B cell (primary cell): ENCODE measurements around the gene ULK4. TPM values are rescaled to one million over a fixed set of nuclear protein-coding genes. Genes with fewer than 3 reads are reported as not detected.

Experiments used
- ATAC-seq: fragments of 200-7000 bp; cut with Tn5 transposase; one replicate; pipeline ENCODE4 v1.10.0; 2021; ENCODE audit warnings: low read depth, mild to moderate bottlenecking, moderate number of reproducible peaks, moderate library complexity
- CTCF ChIA-PET: fragments of 350-600 bp; sonication (Branson Sonifier 250); formaldehyde crosslinking; loops from one replicate; lab custom pipeline; 2021; ENCODE audit warnings: antibody characterized with exemption, inconsistent platforms; lab: Charles Lee
- POLR2A ChIA-PET: fragments of 350-600 bp; sonication (Branson Sonifier 250); formaldehyde crosslinking; loops from one replicate; lab custom pipeline; 2021; ENCODE audit warnings: antibody characterized with exemption; lab: Charles Lee
- DNase-seq: peaks from one replicate; pipeline ENCODE4 v3.0.0; 2013
- H2AFZ ChIP-seq: 2 replicates; pipeline ENCODE4 v1.6.1; 2012; ENCODE audit warnings: mild to moderate bottlenecking, low read depth, low read length; ENCODE audit not compliant: insufficient read depth, poor library complexity, severe bottlenecking
- H3K27ac ChIP-seq, 2 donors: 1 replicate in 1 of 2; 2 replicates in 1 of 2; pipeline ENCODE4 v1.5.1; 2012 to 2013; ENCODE audit warnings: low read length in 2 of 2, mild to moderate bottlenecking in 2 of 2, moderate library complexity in 1 of 2
- H3K27me3 ChIP-seq, 4 experiments: fragments of 200-600 bp in 1 of 4; sonication (generic) in 1 of 4; replicated peaks in 1 of 4; 1 replicate in 2 of 4; 2 replicates in 2 of 4; pipeline versions ENCODE4 v1.6.1 to v1.7.0; 2013 to 2016; ENCODE audit warnings: low read length in 3 of 4, mild to moderate bottlenecking in 2 of 4, mixed read lengths in 1 of 4, moderate library complexity in 1 of 4; ENCODE audit not compliant: insufficient read depth in 4 of 4, control insufficient read depth in 3 of 4; ENCODE audit errors: control extremely low read depth in 1 of 4
- H3K36me3 ChIP-seq, 2 experiments: replicated peaks in 1 of 2; 1 replicate in 1 of 2; 2 replicates in 1 of 2; pipeline versions ENCODE4 v1.6.1 to v1.7.1; 2013; ENCODE audit warnings: low read length in 1 of 2; ENCODE audit not compliant: insufficient read depth in 2 of 2, control insufficient read depth in 1 of 2; ENCODE audit errors: control extremely low read depth in 1 of 2, extremely low read depth in 1 of 2
- H3K4me1 ChIP-seq, 2 donors: fragments of 200-600 bp in 1 of 2; sonication (generic) in 1 of 2; 1 replicate in 1 of 2; 2 replicates in 1 of 2; pipeline versions ENCODE4 v1.5.1 to v1.6.1; 2013 to 2017; ENCODE audit warnings: low read length in 2 of 2; ENCODE audit not compliant: control insufficient read depth in 2 of 2, insufficient read depth in 2 of 2
- H3K4me2 ChIP-seq: replicated peaks from 2 replicates; pipeline ENCODE3; 2012; ENCODE audit warnings: mild to moderate bottlenecking, low read depth, low read length; ENCODE audit not compliant: poor library complexity, severe bottlenecking
- H3K4me3 ChIP-seq, 5 experiments: fragments of 200-600 bp in 1 of 5; sonication (generic) in 1 of 5; 1 replicate in 3 of 5; 2 replicates in 2 of 5; pipeline versions ENCODE4 v1.5.1 to v1.7.0; 2011 to 2016; ENCODE audit warnings: low read length in 4 of 5, mild to moderate bottlenecking in 4 of 5, low read depth in 2 of 5, control low read depth in 1 of 5, moderate library complexity in 1 of 5; ENCODE audit not compliant: insufficient read depth in 1 of 5; ENCODE audit errors: control extremely low read depth in 1 of 5, extremely low read depth in 1 of 5
- H3K79me2 ChIP-seq: fragments of 200-600 bp; sonication (generic); one replicate; pipeline ENCODE4 v1.6.0; 2016; ENCODE audit warnings: low read length; ENCODE audit not compliant: control insufficient read depth, insufficient read depth
- H3K9ac ChIP-seq: fragments of 200-600 bp; sonication (generic); 2 replicates; pipeline ENCODE4 v1.6.1; 2017; ENCODE audit warnings: mild to moderate bottlenecking, low read length, moderate library complexity
- H3K9me3 ChIP-seq, 3 donors: one replicate each; pipeline versions ENCODE4 v1.6.1 to v1.7.1; 2013; ENCODE audit warnings: low read length in 2 of 3; ENCODE audit not compliant: control insufficient read depth in 2 of 3, insufficient read depth in 1 of 3; ENCODE audit errors: control extremely low read depth in 1 of 3
- H4K20me1 ChIP-seq: 2 replicates; pipeline ENCODE4 v1.6.0; 2012; ENCODE audit warnings: mild to moderate bottlenecking, low read length; ENCODE audit not compliant: insufficient read depth, control insufficient read depth, poor library complexity, severe bottlenecking
- H3K27ac Mint-ChIP-seq: one replicate; pipeline ENCODE4 v1.8.0; 2021; ENCODE audit warnings: mixed read lengths
- H3K27me3 Mint-ChIP-seq: one replicate; pipeline ENCODE4 v1.8.0; 2021; ENCODE audit warnings: mixed read lengths
- H3K4me1 Mint-ChIP-seq: one replicate; pipeline ENCODE4 v1.8.0; 2021; ENCODE audit warnings: mixed read lengths
- H3K4me3 Mint-ChIP-seq: one replicate; pipeline ENCODE4 v1.8.0; 2021; ENCODE audit warnings: mixed read lengths
- H3K9me3 Mint-ChIP-seq: one replicate; pipeline ENCODE4 v1.8.0; 2022; ENCODE audit warnings: mixed read lengths; ENCODE audit not compliant: insufficient read depth
- CTCF ChIP-seq: fragments of 200-600 bp; IDR thresholded peaks from one replicate; pipeline ENCODE4 v1.8.0; 2022; ENCODE audit warnings: antibody characterized with exemption, mild to moderate bottlenecking
- EZH2 ChIP-seq: IDR thresholded peaks from 2 replicates; pipeline ENCODE4 v1.6.1; 2012; ENCODE audit warnings: borderline replicate concordance, low read depth, mild to moderate bottlenecking, moderate library complexity, low read length; ENCODE audit not compliant: insufficient read depth, poor library complexity, severe bottlenecking
- WGBS: methylation state at CpG from one replicate; pipeline ENCODE4 v1.1.5; 2013; ENCODE audit warnings: missing lambda C conversion rate; ENCODE audit not compliant: insufficient coverage; 5-methylcytosine and 5-hydroxymethylcytosine counted together
- intact Hi-C: fragments of 100-400 bp; cut with micrococcal nuclease; formaldehyde crosslinking; loops from one replicate; pipeline ENCODE4 v1.10.0; 2022
- polyA plus RNA-seq: library from polyadenylated mRNA; depleted of rRNA; stranded (reverse); fragments of >200 nt; gene quantifications from 2 replicates; pipeline ENCODE4 v1.2.3, GENCODE V29; 2012
- total RNA-seq, 2 donors: library from RNA; stranded (reverse); fragments of 120-200 nt in 1 of 2; gene quantifications; 1 replicate in 1 of 2; 2 replicates in 1 of 2; pipeline versions ENCODE4 v1.2.3 to v1.2.4, GENCODE V29; 2013 to 2022

Gene ULK4
- total and polyA plus RNA-seq, 2 donors (not counting 1 experiment from before 2014, with no cell fraction given): 5.2 to 33.7 TPM

- H3K9me3 Mint-ChIP-seq: no peaks in the 10 kb centered on the region
- intact Hi-C loops: no loop called here
- ChIA-PET CTCF (no interaction called here), POLR2A (no interaction called here)
- Histone ChIP-seq H3K27me3 (no peaks in the 10 kb centered on the region), H4K20me1 (no peaks in the 10 kb centered on the region), H3K79me2 (no peaks in the 10 kb centered on the region), H3K4me2 (no peak overlapping the region), H3K9ac (no peak overlapping the region), H3K4me3 (no peak overlapping the region), H3K9me3 (no peaks in the 10 kb centered on the region), H3K36me3 (no peaks in the 10 kb centered on the region), H2AFZ (no peak overlapping the region), H3K27ac (no peak overlapping the region), H3K4me1 (no peaks in the 10 kb centered on the region)
- H3K27me3 Mint-ChIP-seq: no peaks in the 10 kb centered on the region
- no peak for DNase-seq
- no peak for ATAC-seq
- H3K4me3 Mint-ChIP-seq: no peak overlapping the region
- WGBS: no CpG with 5 or more reads among the region's 1 CpG
- no peak overlapping the region for H3K27ac Mint-ChIP-seq
- TF ChIP-seq EZH2 (no peak), CTCF (no peak)
- H3K4me1 Mint-ChIP-seq: no peaks in the 10 kb centered on the region
These were observed 668.7 kb downstream of the ULK4 start for GRCh38 chr3:41293169-41293681.

GRCh38 chr3:41290736-41291135, 671.2 kb downstream of the ULK4 start:
- ChIA-PET POLR2A (no interaction called here), CTCF (no interaction called here)
- Histone ChIP-seq H3K36me3 (no peaks in the 10 kb centered on the region), H3K4me3 (no peak overlapping the region), H4K20me1 (no peaks in the 10 kb centered on the region), H3K79me2 (no peaks in the 10 kb centered on the region), H3K27me3 (no peaks in the 10 kb centered on the region), H3K27ac (no peak overlapping the region), H3K4me2 (no peak overlapping the region), H3K9ac (no peak overlapping the region), H2AFZ (no peak overlapping the region), H3K9me3 (no peaks in the 10 kb centered on the region), H3K4me1 (no peaks in the 10 kb centered on the region)
- Mint-ChIP-seq H3K4me3 (no peak overlapping the region), H3K9me3 (no peaks in the 10 kb centered on the region), H3K4me1 (no peaks in the 10 kb centered on the region), H3K27ac (no peak overlapping the region), H3K27me3 (no peaks in the 10 kb centered on the region)
- 100% methylated on average over 1 of the region's 4 CpGs for WGBS
- ATAC-seq: no peak
- no peak for TF ChIP-seq CTCF
- no peak for TF ChIP-seq EZH2
- DNase-seq: no peak
- intact Hi-C loops: no loop called here
